A673 (cell line): Measurements from ENCODE around the gene SLC16A3. TPM values are rescaled to one million over a fixed set of nuclear protein-coding genes. Genes with fewer than 3 reads are reported as not detected.

Experiments used
- BruUV-seq: library from RNA; stranded (reverse); fragments of 400-500 nt; replicated peaks from 2 replicates; lab custom pipeline; 2021; lab: Mats Ljungman, UMichigan
- CTCF ChIA-PET: fragments of 300-600 bp; sonication (Branson Sonifier 250); formaldehyde crosslinking; loops from one replicate; lab custom pipeline; 2022; ENCODE audit warnings: antibody characterized with exemption; lab: Charles Lee
- POLR2A ChIA-PET: fragments of 300-600 bp; sonication (Branson Sonifier 250); formaldehyde crosslinking; loops from one replicate; lab custom pipeline; 2022; ENCODE audit warnings: antibody characterized with exemption; ENCODE audit not compliant: low non-redundant PET; lab: Charles Lee
- DNase-seq: peaks from one replicate; pipeline ENCODE4 v3.0.0-alpha.2; 2015; ENCODE audit warnings: low spot score
- H3K27ac ChIP-seq: fragments of 200-600 bp; sonication (generic); 2 replicates; pipeline ENCODE4 v1.5.1; 2016; ENCODE audit warnings: mixed run types, low read depth, mild to moderate bottlenecking, mixed read lengths, antibody characterized with exemption, low read length; ENCODE audit not compliant: poor library complexity, severe bottlenecking
- H3K27me3 ChIP-seq: fragments of 200-600 bp; sonication (generic); replicated peaks from 2 replicates; pipeline ENCODE4 v1.6.1; 2017; ENCODE audit warnings: mixed run types, low read depth, mild to moderate bottlenecking, mixed read lengths, antibody characterized with exemption, low read length; ENCODE audit not compliant: insufficient read depth, poor library complexity
- H3K36me3 ChIP-seq: fragments of 200-600 bp; sonication (generic); 2 replicates; pipeline ENCODE4 v1.6.1; 2016; ENCODE audit warnings: mixed run types, mild to moderate bottlenecking, mixed read lengths, antibody characterized with exemption, low read length; ENCODE audit not compliant: insufficient read depth, poor library complexity, severe bottlenecking
- H3K4me1 ChIP-seq: fragments of 200-600 bp; sonication (generic); 2 replicates; pipeline ENCODE4 v1.6.1; 2017; ENCODE audit warnings: mixed run types, mild to moderate bottlenecking, mixed read lengths, antibody characterized with exemption, low read length; ENCODE audit not compliant: insufficient read depth, poor library complexity, severe bottlenecking
- H3K4me3 ChIP-seq: fragments of 200-600 bp; sonication (generic); 2 replicates; pipeline ENCODE4 v1.5.1; 2016; ENCODE audit warnings: low read depth, mixed run types, mild to moderate bottlenecking, mixed read lengths, low read length; ENCODE audit not compliant: poor library complexity, severe bottlenecking
- H3K9me3 ChIP-seq: fragments of 200-600 bp; sonication (generic); 2 replicates; pipeline ENCODE4 v1.6.1; 2016; ENCODE audit warnings: mixed run types, low read depth, mild to moderate bottlenecking, mixed read lengths, antibody characterized with exemption, low read length; ENCODE audit not compliant: poor library complexity, severe bottlenecking
- EZH2 ChIP-seq: fragments of 200-600 bp; sonication (generic); IDR thresholded peaks from 2 replicates; pipeline ENCODE4 v1.6.1; 2017; ENCODE audit warnings: borderline replicate concordance, low read depth, mild to moderate bottlenecking, mixed read lengths, antibody characterized with exemption, low read length; ENCODE audit not compliant: poor library complexity, severe bottlenecking
- intact Hi-C: fragments of 100-400 bp; cut with micrococcal nuclease; formaldehyde crosslinking; loops from one replicate; pipeline ENCODE4 v1.10.0; 2022; ENCODE audit not compliant: unreplicated experiment
- total RNA-seq: library from RNA; stranded (reverse); gene quantifications from 2 replicates; pipeline ENCODE4 v1.2.3, GENCODE V29; 2021
- TF ChIP-seq, protein P1 (sequence below): fragments of 300-800, 200-600 bp; sonication (generic); conservative IDR thresholded peaks from 2 replicates; pipeline ENCODE4 v1.5.1; 2017; ENCODE audit warnings: low read depth, mild to moderate bottlenecking, antibody characterized with exemption, low read length, moderate library complexity, mixed read lengths

The SLC16A3 gene
- total RNA-seq, 1 experiment from 2014 or later, result 0.97 TPM

DNA sequence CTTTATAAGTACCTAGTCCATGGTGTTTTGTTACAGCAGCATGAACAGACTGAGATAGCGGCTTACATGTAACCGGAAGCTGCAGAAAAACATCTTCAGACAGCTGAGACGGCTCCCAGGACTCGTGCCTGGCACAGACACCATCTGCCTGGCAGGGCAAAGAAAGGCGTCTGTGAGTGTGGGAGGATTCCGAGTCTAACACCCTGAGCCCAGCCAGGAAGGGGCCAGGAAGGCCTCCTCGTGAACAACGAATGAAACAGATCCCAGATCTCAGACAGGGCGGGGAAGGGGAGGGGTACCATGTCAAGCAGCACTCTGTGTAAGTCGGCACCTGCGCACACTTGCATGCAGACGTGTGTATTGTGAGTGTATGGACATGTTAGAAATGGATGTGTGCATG, 49.0 kb downstream of the SLC16A3 start:
- no peak for TF ChIP-seq EZH2
- TF ChIP-seq, protein P1, sequence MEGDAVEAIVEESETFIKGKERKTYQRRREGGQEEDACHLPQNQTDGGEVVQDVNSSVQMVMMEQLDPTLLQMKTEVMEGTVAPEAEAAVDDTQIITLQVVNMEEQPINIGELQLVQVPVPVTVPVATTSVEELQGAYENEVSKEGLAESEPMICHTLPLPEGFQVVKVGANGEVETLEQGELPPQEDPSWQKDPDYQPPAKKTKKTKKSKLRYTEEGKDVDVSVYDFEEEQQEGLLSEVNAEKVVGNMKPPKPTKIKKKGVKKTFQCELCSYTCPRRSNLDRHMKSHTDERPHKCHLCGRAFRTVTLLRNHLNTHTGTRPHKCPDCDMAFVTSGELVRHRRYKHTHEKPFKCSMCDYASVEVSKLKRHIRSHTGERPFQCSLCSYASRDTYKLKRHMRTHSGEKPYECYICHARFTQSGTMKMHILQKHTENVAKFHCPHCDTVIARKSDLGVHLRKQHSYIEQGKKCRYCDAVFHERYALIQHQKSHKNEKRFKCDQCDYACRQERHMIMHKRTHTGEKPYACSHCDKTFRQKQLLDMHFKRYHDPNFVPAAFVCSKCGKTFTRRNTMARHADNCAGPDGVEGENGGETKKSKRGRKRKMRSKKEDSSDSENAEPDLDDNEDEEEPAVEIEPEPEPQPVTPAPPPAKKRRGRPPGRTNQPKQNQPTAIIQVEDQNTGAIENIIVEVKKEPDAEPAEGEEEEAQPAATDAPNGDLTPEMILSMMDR, result no peak
- POLR2A ChIA-PET, result no interaction called here
- Histone ChIP-seq H3K4me1 (peaks cover 6% of the 10 kb centered on the region), H3K9me3 (no peaks in the 10 kb centered on the region), H3K36me3 (no peaks in the 10 kb centered on the region), H3K27ac (no peak overlapping the region), H3K4me3 (no peak overlapping the region), H3K27me3 (no peaks in the 10 kb centered on the region)
- DNase-seq, result no peak
- no TSS peak for BruUV-seq
- CTCF ChIA-PET, result no interaction called here
- intact Hi-C loops, result no loop called here

DNA sequence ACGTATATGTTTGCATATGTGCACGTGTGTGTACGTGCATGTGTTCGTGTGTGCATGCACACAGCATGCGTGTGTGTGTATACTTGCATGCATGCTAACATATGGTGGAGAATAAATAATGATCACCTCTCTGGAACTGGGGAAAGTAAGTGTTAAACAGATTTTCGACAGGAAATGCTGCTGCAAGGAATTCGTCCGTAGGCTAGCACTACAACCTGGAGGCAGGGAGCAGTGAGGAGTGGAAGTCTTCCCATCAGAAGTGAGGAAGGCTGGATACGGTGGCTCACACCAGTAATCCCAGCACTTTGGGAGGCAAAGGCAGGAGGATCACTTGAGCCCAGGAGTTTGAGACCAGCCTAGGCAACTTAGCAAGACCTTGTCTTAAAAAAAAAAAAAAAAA, 49.5 kb downstream of the SLC16A3 start:
- intact Hi-C loops, result no loop called here
- BruUV-seq, result no TSS peak
- Histone ChIP-seq H3K36me3 (no peaks in the 10 kb centered on the region), H3K9me3 (no peaks in the 10 kb centered on the region), H3K4me1 (peaks cover 8% of the 10 kb centered on the region), H3K27me3 (no peaks in the 10 kb centered on the region), H3K27ac (no peak overlapping the region), H3K4me3 (no peak overlapping the region)
- no peak for DNase-seq
- TF ChIP-seq EZH2, result no peak
- TF ChIP-seq, protein P1, result no peak
- CTCF ChIA-PET, result no interaction called here
- POLR2A ChIA-PET, result no interaction called here

DNA sequence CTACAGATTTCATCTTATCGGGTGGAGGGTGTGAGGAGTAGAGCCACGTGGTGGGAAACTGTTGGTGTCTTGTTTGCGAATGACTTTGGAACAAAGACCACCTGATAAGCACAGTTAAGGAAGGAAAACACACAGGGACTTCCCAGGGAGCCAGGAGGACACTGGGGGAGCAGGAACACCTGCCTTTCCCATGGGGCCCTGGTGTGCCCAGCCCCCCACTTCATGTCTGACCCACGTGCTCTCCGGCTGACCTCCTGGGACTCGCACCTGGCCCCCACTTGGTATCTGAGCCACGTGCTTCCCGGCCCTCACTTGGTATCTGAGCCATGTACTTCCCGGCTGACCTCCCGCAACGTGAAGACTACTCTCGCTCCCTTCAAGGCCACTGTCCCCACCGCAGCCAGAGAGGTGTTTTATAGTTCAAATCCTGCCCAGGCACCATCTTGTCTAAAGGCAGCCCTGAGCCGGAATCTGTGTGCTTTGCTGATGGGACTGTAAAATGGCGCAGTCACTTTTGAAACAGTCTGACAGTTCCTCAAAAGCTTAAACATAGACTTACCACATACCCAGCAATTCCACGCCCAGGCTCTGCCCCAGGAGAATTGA, 50.0 kb downstream of the SLC16A3 start:
- H3K27ac ChIP-seq, result no peak overlapping the region
- ChIA-PET CTCF (no interaction called here), POLR2A (no interaction called here)
- H3K9me3 ChIP-seq, result no peaks in the 10 kb centered on the region
- no peaks in the 10 kb centered on the region for H3K36me3 ChIP-seq
- H3K4me1 ChIP-seq, result peaks cover 8% of the 10 kb centered on the region
- intact Hi-C loops, result no loop called here
- no peak overlapping the region for H3K4me3 ChIP-seq
- no peak for DNase-seq
- TF ChIP-seq, protein P1, result no peak
- no peak for TF ChIP-seq EZH2
- no TSS peak for BruUV-seq
- H3K27me3 ChIP-seq, result no peaks in the 10 kb centered on the region
